Esophagus muscularis mucosa (tissue), 4 donors: ENCODE measurements around the gene DLL1. TPM values are rescaled to one million over a fixed set of nuclear protein-coding genes. Genes with fewer than 3 reads are reported as not detected.

ENCODE experiments used
- DNase-seq: peaks from one replicate; pipeline ENCODE4 v3.0.0-alpha.2; 2017; ENCODE audit errors: extremely low spot score
- H3K27ac ChIP-seq, 4 donors: fragments of 200-600 bp; sonication (generic); replicated peaks in 1 of 4; 1 replicate in 3 of 4; 2 replicates in 1 of 4; pipeline ENCODE4 v1.5.1; 2016 to 2019; ENCODE audit warnings: mild to moderate bottlenecking in 1 of 4
- H3K27me3 ChIP-seq, 4 donors: fragments of 200-600 bp; sonication (generic); one replicate each; pipeline versions ENCODE4 v1.5.1 to v1.6.0; 2016 to 2019
- H3K36me3 ChIP-seq, 4 donors: fragments of 200-600 bp; sonication (generic); one replicate each; pipeline ENCODE4 v1.5.1; 2016 to 2019
- H3K4me1 ChIP-seq, 4 donors: fragments of 200-600 bp; sonication (generic); one replicate each; pipeline ENCODE4 v1.5.1; 2016 to 2019
- H3K4me3 ChIP-seq, 4 donors: fragments of 200-600 bp; sonication (generic); 1 replicate in 2 of 4; 2 replicates in 2 of 4; pipeline ENCODE4 v1.5.1; 2016 to 2019; ENCODE audit warnings: mild to moderate bottlenecking in 4 of 4, moderate library complexity in 1 of 4
- H3K9me3 ChIP-seq, 4 donors: fragments of 200-600 bp; sonication (generic); 1 replicate in 3 of 4; 2 replicates in 1 of 4; pipeline ENCODE4 v1.5.1; 2016 to 2019
- EP300 ChIP-seq: sonication (generic); formaldehyde crosslinking; IDR thresholded peaks from one replicate; pipeline ENCODE4 v1.6.1; 2017; ENCODE audit warnings: antibody characterized with exemption
- POLR2A ChIP-seq: fragments of 450-650 bp; IDR thresholded peaks from one replicate; pipeline ENCODE4 v1.6.1; 2017; ENCODE audit warnings: antibody characterized with exemption, moderate library complexity, mild to moderate bottlenecking, low read depth
- POLR2AphosphoS5 ChIP-seq, 2 donors: sonication (generic); formaldehyde crosslinking; IDR thresholded peaks; one replicate each; pipeline ENCODE4 v1.6.1; 2017; ENCODE audit warnings: antibody characterized with exemption in 2 of 2
- WGBS: methylation state at CpG from one replicate; pipeline ENCODE4 v1.1.5; 2018; 5-methylcytosine and 5-hydroxymethylcytosine counted together
- intact Hi-C: fragments of 100-400 bp; cut with DNase I; formaldehyde crosslinking; loops from one replicate; pipeline ENCODE4 v1.15.1; 2023
- small RNA-seq, 3 donors: library from RNA; depleted of rRNA; stranded (forward); fragments of <200 nt; gene quantifications; one replicate each; pipeline ENCODE3, GENCODE V24; 2016
- total RNA-seq, 4 donors: library from RNA; depleted of rRNA; stranded (reverse); fragments of >200 nt; gene quantifications; one replicate each; pipeline versions ENCODE4 v1.1.0 to v1.2.1, GENCODE V29; 2016
- TF ChIP-seq, protein P1 (sequence below), 3 experiments: fragments of 200-600 bp in 2 of 3; fragments of 450-650 bp in 1 of 3; sonication (generic) in 2 of 3; IDR thresholded peaks; one replicate each; pipeline ENCODE4 v1.5.1; 2017 to 2019; ENCODE audit warnings: antibody characterized with exemption in 3 of 3, mild to moderate bottlenecking in 2 of 3, moderate library complexity in 1 of 3

DLL1 gene
- total RNA-seq, 4 donors from 2014 or later = 3.7 to 8.8 (median 6.6) TPM

DNA sequence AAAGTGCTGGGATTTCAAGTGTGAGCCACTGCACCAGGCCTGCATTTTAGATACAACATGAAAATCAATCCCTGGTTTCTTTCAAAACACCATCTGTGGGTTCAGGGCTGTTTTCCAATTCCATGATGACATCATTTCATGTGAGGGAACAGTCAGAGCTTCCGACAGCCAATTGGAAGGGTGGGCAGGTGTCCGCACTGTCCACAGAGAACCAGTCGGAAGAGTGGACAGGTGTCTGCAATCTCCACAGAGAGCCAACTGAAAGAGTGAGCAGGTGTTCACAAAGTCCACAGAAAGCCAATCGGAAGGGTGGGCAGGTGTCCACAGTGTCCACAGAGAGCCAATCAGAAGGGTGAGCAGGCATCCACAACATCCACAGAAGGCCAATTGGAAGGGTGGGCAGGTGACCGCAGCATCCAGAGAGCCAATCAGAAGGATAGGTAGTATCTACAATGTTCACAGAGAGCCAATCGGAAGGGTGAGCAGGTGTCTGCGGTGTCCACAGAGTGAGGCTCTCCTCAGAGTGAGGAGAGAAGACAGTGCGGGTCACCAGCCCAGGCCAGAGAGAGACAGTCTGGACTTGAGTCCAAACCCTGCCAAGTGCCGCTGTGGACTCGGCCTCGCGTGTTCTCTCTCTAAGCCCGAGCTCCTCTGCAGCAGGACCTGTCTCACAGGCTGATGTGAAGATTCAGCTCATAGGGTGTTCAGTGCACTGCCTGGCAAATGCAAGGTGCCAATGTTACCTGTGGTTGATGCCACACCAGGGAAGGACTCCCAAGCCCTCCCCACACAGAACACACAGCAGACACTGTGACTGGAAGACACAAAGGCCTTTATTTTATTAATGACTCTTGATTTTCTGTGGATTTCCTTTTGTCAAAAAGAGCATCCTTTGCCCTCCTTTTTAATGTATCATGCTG, 57.3 kb downstream of the DLL1 start:
- Histone ChIP-seq H3K27ac (no peak overlapping the region), H3K4me3 (no peak overlapping the region), H3K36me3 (no peaks in the 10 kb centered on the region), H3K27me3 (peaks cover 0 to 6% (median 0%) of the 10 kb centered on the region in 4 donors), H3K4me1 (no peaks in the 10 kb centered on the region), H3K9me3 (no peaks in the 10 kb centered on the region)
- TF ChIP-seq POLR2A (no peak), POLR2AphosphoS5 (IDR thresholded peaks at IDR 0.05) (no peak), EP300 (no peak)
- TF ChIP-seq, protein P1, sequence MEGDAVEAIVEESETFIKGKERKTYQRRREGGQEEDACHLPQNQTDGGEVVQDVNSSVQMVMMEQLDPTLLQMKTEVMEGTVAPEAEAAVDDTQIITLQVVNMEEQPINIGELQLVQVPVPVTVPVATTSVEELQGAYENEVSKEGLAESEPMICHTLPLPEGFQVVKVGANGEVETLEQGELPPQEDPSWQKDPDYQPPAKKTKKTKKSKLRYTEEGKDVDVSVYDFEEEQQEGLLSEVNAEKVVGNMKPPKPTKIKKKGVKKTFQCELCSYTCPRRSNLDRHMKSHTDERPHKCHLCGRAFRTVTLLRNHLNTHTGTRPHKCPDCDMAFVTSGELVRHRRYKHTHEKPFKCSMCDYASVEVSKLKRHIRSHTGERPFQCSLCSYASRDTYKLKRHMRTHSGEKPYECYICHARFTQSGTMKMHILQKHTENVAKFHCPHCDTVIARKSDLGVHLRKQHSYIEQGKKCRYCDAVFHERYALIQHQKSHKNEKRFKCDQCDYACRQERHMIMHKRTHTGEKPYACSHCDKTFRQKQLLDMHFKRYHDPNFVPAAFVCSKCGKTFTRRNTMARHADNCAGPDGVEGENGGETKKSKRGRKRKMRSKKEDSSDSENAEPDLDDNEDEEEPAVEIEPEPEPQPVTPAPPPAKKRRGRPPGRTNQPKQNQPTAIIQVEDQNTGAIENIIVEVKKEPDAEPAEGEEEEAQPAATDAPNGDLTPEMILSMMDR (IDR thresholded peaks at IDR 0.05) = no peak
- DNase-seq = no peak
- WGBS = 90% methylated on average over 13 of the region's 13 CpGs
- intact Hi-C loops = no loop called here

Small RNA genes within 50 kb of the gene (small RNA-seq; reads per million reads assigned to genes)
- gene MIR4644 = 0 reads per million in 3 donors

Other genes starting within 250 kb of the DLL1 start
- gene FAM120B, start 15.7 kb upstream of the DLL1 start, total RNA-seq = 10 to 100 TPM; 28.1 to 49.0 (median 33.7) TPM